Amniotic epithelial cell (primary cell): ENCODE data around the gene CYP4B1.

Experiments used
- DNase-seq: peaks from one replicate; pipeline ENCODE4 v3.0.0-alpha.2; 2010; ENCODE audit warnings: low read depth

CYP4B1 gene

DNA sequence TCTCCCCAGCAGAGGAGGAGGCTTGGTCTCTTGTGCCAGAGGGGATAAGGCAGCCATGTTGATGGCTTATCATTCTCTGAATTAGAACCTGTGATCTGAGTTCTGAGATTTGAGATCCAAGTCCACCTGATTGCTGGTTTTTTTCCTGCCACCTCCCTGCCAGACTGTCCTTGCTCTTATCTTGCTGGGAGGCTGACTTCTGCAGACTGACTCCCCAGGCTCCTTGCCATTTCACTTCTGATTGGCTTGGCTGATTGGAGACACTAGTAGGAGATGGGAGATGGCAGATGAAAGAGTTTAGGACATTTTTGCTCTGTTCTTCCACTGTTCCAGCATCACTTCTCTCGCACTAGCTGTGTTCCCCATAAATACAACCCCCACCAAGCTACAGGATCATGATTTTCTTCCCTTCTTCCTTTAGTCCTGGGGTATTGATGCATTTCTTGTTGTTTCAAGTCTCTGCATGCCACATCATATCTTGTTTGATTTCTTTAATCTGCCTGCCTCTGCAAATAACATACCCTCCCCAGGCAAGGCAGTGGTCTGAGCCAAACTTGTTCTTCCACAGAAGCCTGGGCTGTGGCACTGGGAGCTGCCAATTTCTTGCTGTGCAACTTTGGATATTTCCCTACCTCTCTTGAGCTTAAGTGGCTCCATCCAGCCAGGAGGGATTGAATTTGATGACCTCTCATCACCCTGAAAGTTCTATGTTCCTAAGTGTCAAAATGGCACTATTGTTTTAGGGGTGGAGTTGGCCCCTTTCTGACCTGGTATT is 963 bp upstream of the CYP4B1 start:
- DNase-seq = no peak

DNA sequence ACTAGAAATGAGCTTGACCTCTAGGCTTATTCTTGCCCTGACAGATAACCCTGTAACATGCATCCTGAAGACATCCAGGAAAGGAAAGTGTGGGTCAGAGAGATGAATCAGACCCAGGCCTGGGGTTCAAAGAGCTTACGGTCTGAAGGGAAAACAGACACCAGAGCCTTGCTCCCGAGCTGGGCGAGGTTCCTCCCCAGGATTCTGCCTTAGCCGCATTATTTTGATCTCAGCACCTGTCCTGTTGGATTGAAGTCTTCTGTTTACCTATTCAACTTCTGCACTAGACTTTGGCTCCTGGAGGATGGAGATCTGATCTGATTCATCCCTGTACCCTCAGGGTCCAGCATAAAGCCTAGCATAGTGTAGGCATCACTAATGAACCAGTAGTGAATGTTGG is 1.9 kb downstream of the CYP4B1 start:
- DNase-seq = no peak

DNA sequence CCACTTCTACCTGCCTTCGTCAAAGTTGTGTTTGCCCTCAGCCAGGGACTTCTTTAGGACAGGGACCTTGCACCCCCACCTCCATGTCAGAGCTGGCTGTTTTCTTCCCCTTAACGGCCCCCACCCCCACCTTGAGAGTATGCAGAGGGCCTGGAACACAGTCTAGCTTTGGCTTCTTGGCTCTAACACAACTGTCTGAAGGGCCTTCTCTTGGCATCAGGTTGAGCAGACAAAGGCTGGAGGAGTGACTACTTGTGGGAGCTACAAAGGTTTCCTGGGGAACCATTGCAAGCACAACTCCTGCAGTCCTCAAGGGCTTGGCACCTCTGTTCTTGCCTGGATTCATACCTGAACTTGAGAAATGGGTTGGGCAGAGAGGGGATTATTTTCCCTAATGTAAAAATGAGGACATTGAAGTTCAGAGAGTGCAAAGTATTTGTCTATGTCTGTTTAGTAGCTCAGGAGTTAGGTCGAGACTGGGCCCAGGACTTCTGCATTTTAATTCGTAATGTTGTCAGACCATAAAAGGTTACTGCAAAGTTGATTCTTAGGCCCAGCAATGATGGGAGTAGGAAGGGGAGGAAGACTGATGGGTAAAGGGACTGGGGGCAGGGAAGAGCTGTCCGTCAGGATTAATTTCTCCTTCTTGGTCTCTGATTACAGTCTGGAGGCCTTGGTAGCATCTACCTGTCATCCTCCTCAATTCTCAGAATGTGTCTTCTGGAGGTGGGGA is 2.6 kb downstream of the CYP4B1 start:
- DNase-seq = no peak

DNA sequence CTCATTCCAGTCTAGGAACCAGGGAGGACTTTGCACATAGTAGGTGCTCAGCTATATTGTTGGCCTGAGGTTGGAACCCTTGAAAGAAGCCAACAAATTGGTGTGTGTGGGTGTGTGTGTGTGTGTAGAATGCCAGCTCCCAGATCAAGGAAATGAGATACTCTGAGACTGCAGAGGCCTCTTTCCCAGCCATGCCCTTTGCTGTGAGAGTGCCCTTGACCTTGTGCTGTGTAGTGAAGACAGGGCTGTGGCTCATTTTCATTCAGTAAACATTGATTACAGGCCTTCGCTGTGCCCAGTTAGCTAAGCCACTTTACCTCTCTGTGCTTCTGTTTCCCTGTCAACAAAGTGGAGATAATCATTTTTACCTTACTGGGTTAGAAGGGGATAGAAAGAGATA is 3.2 kb downstream of the CYP4B1 start:
- DNase-seq = no peak

DNA sequence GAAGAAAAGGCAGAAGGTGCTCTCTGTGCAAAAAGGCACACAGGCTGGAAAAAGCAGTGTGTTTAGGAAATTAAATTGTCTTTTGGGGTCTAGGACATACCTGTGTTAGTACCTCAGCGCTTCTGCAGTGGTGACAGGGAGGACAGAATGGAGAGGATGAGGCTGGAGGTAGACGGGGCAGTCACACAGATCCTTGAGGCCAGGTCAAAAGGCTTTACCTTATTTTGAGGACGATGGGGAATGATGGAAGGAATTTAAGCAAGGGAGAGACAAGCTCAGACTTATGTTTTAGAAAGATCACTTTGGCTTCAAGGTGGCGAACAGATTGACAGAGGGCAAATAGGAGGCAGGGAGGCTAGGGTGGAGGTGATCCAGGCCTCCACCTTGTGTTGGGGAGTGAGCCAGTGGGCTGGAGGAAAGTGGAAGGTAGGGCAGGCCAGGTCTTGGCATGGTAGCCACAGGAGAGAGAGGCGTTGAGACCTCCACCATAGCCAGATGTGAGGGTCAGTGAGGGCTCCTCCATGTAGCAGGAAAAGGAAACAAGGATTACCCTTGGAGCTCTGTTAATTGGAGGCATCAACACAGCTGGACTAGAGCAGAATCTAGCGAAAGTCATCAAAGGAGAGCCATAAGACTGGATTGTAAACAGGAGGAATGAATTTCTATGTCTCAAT is 4.2 kb downstream of the CYP4B1 start:
- DNase-seq = no peak

DNA sequence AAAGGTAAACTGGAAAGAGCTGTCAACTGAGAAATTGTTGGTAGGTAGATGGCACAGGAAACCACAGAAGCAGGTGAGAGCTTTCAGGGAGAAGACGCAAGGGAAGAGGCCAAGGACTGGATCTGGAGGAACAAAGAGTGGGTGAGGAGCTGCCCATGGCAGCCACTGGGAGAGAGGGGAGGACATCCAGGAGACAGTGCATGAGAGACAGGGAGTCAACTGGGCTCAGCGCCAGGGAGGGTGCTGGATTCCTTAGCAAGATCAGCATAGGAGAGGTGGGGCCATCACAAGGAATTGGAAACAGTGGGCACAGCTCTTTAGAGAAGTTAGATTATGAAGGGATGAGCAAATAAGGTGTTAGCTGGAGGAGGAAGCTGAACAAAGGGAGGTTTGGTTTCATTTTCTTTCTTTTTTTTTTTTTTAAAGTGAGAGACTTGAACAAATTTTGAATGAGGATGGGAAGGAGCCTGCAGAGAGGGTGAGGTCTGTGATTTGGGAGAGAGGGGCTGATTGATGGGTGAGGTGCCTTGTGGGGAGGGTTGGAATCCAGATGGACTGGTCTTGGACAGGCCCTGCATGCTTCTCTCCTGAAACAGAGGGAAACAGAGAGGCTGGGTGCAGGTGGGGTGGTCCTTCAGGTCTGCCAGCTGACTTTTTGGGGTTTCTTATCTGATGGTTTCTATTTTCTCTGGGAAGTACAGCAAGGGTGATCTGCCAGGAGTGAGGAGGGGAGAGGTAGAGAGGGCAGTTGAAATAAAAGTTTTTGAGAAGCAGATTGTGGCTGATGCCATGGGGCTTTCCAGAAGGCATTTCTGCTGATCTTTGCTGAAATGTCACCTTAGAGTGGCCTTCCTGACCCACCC is 5.4 kb downstream of the CYP4B1 start:
- no peak for DNase-seq

DNA sequence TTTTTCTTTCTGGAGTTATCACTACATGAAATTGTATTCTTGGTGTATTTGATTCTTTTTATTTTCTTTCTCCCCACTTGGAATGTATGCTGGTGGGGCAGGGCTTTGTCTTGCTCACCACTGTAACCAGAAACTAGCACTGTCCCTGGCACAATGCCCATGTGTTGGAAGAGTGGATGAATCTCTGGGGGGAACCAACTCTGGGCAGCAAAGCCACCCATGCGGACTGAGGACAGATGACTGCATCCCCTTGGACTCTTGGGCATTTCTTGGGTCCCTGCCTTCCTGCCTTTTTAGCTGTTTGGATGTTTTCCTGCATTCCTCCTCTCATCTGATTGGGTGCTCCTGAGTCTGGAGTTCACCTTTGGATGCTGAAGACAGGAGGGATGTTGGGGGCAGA is 6.1 kb downstream of the CYP4B1 start:
- DNase-seq = no peak

DNA sequence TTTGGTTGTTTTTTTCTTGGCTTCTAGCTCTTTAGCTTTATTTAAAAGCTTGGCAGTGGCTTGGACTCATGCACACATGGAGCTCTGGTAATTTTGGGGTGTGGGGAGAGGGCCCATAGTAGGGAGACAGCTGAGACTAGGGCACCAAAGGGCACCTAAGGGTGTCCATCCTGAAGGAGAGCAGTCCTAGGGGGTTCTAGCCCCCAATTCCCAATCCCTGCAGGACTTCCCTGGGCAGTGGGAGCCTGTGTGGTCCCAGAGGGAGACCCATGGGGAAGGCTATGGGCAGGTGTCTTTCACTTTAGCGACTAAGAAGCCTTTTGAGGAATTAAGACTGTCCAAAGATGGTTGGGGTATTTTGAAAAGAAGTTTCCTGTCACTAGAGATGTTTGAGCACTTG is 6.9 kb downstream of the CYP4B1 start:
- DNase-seq = no peak

DNA sequence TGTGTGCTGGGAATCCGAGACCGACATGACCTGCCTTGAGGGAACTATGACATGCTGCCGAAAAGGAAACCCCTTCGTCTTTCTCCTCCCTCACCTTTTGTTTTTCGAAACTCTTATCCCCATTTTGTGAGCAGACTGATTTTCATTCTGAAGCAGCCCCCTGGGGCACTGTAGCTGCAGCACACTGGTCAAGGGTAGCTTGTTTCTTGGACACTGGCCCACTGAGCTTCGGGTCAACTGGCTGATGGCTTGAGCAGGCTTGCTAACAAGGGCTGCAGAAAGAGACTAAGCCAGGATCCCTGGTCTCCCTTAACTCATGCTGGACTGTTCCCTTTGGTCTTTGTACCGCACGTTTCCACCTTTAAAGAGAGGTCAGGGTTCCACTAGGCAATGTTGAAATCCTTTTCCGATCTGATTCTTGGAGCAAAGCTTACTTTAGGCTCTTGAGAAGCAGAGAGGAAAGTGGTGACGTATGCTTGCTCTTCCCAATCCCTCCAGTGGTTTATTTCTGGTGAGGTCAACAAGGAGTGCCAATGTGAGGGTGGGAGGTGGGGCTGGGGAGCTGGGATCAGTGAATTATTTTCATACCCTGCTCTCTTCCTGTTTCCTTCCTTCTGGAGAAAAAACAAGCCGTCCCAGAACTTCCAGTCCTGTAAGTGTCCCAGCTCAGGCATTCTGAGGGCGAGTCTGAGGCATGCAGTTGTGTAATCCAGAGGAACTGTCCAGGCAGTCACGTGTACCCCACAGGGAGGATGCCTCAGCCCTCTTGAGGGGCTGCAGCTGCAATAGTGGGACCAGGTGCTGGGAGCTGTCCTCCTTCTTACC is 7.6 kb downstream of the CYP4B1 start:
- DNase-seq = peak; percentile 1

DNA sequence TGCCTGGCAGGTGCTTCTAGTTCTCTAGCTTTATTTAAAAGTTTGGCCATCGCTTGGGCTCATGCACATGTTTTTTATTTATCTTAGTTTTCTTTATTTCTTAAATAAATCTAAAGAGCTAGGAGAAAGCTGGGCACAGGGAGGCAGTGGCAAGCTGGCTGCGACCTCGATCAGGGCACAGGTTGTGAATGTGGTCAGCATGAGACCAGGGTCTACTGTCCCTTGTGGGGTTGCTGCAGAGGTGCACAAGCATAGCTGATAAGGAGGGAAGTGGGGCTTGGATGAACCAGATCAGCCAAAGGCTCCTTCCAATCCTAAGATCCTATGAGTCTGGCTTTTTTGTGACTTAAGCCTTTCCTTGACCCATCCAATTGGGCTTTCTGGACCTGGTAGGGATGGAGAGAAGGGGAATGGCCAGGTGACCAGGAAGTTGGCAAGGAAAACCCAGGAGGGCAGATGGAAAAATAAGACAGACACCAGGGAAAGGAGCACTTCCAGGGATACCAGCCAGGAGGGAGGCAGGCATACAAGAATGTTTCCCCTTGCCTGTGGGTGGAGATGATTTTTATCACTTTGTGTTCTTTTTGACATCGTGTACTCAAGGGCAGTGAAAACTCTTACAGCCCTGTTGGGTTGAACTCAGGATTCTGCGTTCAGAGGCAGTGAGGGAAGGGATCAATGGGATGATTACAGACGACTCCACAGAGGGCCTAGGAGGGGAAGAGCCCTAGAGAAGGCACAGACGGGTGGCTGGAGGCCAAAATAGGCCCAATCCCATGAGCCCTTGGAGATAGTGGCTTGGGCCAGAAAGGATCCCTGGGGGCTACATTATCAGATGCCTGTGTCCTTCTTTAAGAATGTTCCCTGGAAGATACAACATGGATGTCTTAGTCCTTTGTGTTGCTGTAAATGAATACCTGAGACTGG is 8.5 kb downstream of the CYP4B1 start:
- no peak for DNase-seq

DNA sequence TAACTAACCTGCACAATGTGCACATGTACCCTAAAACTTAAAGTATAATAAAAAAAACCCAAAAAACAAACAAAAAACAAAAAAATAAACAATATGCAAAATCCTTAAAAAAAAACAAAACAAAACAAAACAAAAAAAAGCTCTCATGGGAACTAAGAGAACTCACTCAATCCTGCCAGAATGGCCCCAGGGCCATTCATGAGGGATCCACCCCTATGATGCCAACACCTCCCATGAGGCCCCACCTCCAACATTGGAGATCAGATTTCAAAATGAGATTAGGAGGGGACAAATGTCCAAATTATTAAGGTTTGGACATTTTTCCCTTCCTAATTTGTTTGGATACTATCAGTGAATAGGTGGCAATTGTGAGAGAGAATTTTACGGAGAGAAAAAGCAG is 10.2 kb downstream of the CYP4B1 start:
- DNase-seq = no peak

DNA sequence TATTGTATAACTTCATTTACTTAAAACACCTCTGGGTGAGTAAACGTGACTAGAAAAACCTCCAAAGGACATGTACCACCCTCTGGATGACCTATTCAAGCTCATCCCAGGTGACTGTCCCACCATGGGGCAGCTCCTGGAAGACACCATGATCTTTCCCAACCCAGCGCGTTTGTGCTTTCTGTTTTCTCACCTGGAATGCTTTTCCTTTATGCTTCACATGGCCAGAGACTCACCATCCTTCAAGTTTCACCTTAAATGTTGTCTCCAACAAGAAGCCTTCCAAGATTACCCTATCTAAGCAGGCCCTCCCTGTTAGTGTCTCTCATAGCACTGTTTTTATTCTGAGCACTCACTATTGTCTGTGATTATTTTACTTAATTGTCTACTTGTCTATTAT is 11.1 kb downstream of the CYP4B1 start:
- no peak for DNase-seq

DNA sequence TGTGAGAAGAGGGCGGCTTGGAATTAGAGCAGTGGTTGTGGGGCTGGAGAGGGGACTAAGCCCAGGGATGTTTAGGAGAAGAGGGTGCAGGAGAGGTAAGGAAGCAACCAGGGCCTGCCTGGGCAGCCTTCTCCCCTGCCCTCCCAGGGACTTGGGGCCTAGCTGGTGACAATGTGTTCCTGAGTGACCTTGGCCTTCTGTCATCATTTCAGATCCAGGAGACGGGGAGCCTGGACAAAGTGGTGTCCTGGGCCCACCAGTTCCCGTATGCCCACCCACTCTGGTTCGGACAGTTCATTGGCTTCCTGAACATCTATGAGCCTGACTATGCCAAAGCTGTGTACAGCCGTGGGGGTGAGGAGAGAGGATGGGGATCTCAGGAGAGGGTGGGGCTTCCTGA is 11.8 kb downstream of the CYP4B1 start:
- DNase-seq = no peak

DNA sequence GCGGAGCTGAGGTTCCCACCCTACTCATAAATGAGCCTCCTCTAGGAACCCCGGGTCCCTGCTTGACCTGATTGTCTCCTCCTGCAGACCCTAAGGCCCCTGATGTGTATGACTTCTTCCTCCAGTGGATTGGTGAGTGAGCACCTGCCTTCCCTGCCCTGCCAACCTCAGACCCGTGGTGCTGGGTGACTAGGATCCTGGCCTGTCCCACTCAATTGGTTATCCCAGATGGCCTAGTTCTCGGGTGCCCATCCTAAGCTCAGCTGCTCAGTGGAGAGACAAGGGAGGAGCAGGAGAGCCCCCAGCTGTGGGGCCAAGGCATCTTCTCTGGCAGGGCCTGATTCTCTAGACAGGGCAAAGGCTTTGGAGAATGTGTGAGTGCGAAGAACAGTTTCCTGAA is 12.2 kb downstream of the CYP4B1 start:
- DNase-seq = no peak

DNA sequence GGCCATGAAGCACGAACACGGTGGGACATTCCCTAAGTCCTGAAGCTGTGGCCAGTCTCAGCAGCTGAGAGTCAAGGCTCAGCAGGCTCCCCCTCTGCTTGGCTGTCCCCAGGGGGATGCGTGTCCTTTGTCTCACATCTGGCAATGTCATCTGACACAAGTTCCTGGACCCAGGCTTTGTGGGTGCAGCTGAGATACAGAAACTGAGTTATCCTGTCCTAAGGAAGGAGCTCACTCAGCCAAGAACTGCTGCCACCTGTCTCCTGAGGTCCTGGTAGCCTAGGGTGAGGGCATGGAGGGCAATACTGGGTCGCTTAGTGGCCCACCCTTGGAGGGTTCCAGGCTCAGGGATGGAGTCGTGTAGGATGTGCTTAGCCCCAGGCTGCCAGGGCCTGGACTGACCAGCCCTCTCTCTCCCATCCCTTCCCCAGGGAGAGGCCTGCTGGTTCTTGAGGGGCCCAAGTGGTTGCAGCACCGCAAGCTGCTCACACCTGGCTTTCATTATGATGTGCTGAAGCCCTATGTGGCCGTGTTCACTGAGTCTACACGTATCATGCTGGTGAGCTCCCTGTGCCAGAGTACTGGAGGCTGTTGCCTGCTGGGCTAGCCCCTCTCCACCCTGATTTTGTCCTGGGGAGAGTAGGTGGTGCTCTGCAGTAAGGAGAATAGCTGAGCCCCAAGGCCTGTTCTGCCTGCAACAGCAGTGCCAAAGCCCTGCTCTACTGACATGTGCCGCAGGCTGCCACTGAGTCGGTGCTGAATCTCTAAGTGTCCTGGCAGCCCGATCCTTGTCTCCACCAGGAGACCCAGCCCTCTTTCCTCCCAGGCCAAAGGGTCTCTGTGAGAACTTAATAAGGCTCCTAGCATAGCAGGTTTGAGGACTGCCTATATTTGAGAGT is 13.5 kb downstream of the CYP4B1 start:
- no peak for DNase-seq

DNA sequence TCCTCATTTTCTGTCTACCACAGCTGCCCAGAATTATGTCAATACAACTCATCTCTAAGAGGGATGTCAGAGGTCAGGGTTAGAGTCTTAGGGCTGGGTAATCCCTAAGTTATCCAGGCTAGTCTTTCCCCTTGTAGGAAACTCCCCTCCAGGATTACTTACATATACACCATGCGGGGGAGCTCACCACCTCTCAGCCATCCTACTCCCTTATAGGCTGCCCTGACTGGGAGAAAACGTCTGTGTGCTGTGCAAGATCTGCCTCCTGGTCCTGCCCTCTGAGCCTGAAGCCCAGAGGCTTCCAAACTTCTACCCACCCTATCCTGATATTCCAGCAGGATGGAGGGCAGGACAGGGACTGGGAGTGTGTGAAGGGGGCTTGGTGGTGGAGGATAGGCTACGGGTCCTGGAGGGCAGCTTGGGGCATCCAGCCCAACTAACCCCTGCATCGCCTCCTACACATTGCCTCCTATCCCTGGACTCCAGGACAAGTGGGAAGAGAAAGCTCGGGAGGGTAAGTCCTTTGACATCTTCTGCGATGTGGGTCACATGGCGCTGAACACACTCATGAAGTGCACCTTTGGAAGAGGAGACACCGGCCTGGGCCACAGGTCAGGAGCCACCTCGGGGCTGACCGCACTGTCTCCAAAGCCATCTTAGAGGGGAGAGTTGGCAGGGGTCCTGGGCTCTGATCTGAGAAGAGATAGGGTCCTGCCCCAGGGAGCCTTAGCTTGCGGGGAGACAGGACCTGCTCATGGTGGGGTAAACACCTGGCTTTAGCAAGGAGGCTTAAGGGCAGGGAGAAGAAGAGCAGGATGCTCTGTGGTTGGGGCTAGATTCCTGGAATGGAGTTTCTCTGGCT is 14.4 kb downstream of the CYP4B1 start:
- DNase-seq = no peak

DNA sequence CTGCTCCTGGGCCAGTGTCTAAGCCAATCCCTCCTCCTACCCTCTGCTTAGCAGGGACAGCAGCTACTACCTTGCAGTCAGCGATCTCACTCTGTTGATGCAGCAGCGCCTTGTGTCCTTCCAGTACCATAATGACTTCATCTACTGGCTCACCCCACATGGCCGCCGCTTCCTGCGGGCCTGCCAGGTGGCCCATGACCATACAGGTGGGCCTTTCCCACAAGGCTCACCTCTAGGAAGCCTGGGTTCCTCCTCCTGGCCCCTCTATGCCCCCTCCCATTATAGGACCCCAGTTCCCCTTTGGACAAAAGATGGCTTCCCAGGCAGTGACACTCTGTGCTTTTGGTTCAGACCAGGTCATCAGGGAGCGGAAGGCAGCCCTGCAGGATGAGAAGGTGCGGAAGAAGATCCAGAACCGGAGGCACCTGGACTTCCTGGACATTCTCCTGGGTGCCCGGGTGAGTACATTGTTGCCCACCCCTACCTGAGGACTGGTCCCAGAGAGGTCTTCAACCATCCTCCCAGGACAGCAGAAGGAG is 15.1 kb downstream of the CYP4B1 start:
- DNase-seq = no peak

DNA sequence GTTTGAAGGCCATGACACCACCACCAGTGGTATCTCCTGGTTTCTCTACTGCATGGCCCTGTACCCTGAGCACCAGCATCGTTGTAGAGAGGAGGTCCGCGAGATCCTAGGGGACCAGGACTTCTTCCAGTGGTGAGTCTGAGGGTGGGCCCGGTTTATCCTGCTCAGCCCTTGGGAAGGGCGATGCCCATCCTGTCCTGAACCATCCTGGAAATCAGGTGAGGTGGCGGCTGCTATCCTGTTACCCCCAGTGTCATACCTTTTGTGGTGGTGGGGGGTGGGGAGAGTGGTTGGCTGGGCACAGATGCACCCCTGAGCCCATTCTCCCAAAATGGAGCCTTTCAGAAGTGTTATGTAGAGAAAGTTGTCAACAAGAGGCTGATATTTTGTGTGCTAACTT is 16.3 kb downstream of the CYP4B1 start:
- DNase-seq = no peak
